ENCODE results near the gene SRF. TPM values are rescaled to one million over a fixed set of nuclear protein-coding genes. Genes with fewer than 3 reads are reported as not detected.
A peak's percentile ranks its signal among the peaks of the same experiment; 100 is the strongest.

SRF gene
- total RNA-seq, 1 donor from 2014 or later = 33.6 TPM

- DNase-seq (peak; percentile 69), ATAC-seq (no peak)
- intact Hi-C loops (cut with DNase I) = no loop called here
- Histone ChIP-seq H3K36me3 (peaks cover 17% of the 10 kb centered on the region), H3K27ac (peak overlapping the region; percentile 90), H3K4me3 (peak overlapping the region; percentile 97), H3K4me1 (peaks cover 37% of the 10 kb centered on the region), H3K9me3 (no peaks in the 10 kb centered on the region), H3K27me3 (no peaks in the 10 kb centered on the region)
- no peak for TF ChIP-seq CTCF (IDR thresholded peaks at IDR 0.05)
Observed at GRCh38 chr6:43171707-43172103, 636 bp downstream of the SRF start.

GRCh38 chr6:43172104-43173007, 1.3 kb downstream of the SRF start:
- no peak for TF ChIP-seq CTCF (IDR thresholded peaks at IDR 0.05)
- Histone ChIP-seq H3K4me3 (peak overlapping the region; percentile 97), H3K36me3 (peaks cover 20% of the 10 kb centered on the region), H3K27me3 (no peaks in the 10 kb centered on the region), H3K27ac (peak overlapping the region; percentile 90), H3K9me3 (no peaks in the 10 kb centered on the region), H3K4me1 (peaks cover 37% of the 10 kb centered on the region)
- no peak for ATAC-seq
- intact Hi-C loops (cut with DNase I) = no loop called here
- DNase-seq = peak; percentile 81

- TF ChIP-seq CTCF (IDR thresholded peaks at IDR 0.05) = no peak
- H3K27ac ChIP-seq = peak overlapping the region; percentile 90
- peaks cover 37% of the 10 kb centered on the region for H3K4me1 ChIP-seq
- no peak for DNase-seq
- no peak for ATAC-seq
- peak overlapping the region; percentile 97 for H3K4me3 ChIP-seq
- intact Hi-C loops (cut with DNase I) = no loop called here
- H3K27me3 ChIP-seq = no peaks in the 10 kb centered on the region
- H3K9me3 ChIP-seq = no peaks in the 10 kb centered on the region
- peaks cover 34% of the 10 kb centered on the region for H3K36me3 ChIP-seq
Observed at GRCh38 chr6:43173591-43174262, 2.7 kb downstream of the SRF start.

GRCh38 chr6:43174263-43175112, 3.4 kb downstream of the SRF start:
- ATAC-seq (peak; percentile 86), DNase-seq (peak; percentile 96)
- H3K27me3 ChIP-seq = no peaks in the 10 kb centered on the region
- no peaks in the 10 kb centered on the region for H3K9me3 ChIP-seq
- TF ChIP-seq CTCF (IDR thresholded peaks at IDR 0.05) = peak; percentile 17
- peaks cover 37% of the 10 kb centered on the region for H3K4me1 ChIP-seq
- peak overlapping the region; percentile 88 for H3K27ac ChIP-seq
- H3K36me3 ChIP-seq = peaks cover 41% of the 10 kb centered on the region
- intact Hi-C loops (cut with DNase I) = no loop called here
- peak overlapping the region; percentile 97 for H3K4me3 ChIP-seq

GRCh38 chr6:43175676-43176422, 4.8 kb downstream of the SRF start:
- DNase-seq = no peak
- no peak for ATAC-seq
- TF ChIP-seq CTCF (IDR thresholded peaks at IDR 0.05) = no peak
- Histone ChIP-seq H3K4me1 (peaks cover 30% of the 10 kb centered on the region), H3K27ac (peak overlapping the region; percentile 88), H3K4me3 (no peak overlapping the region), H3K27me3 (no peaks in the 10 kb centered on the region), H3K9me3 (no peaks in the 10 kb centered on the region), H3K36me3 (peaks cover 52% of the 10 kb centered on the region)
- intact Hi-C loops (cut with DNase I) = no loop called here

Measured in upper lobe of right lung (tissue), 1 donor.